GM23338 (cell line): Measurements from ENCODE around the gene SH3GLB1.

ENCODE experiments used
- CREB1 ChIP-seq: fragments of 250-450 bp; sonication (Bioruptor Pico); IDR thresholded peaks from 2 replicates; pipeline ENCODE4 v1.5.0; 2020; ENCODE audit warnings: low read depth, mild to moderate bottlenecking, moderate library complexity
- CTCF ChIP-seq, 2 experiments: fragments of 200-600 bp in 1 of 2; sonication (generic) in 1 of 2; conservative IDR thresholded peaks; 2 replicates each; pipeline versions ENCODE4 v1.5.1 to v1.6.1; 2016 to 2017; ENCODE audit warnings: antibody characterized with exemption in 2 of 2, low read depth in 2 of 2, mild to moderate bottlenecking in 2 of 2, moderate library complexity in 1 of 2
- ETS1 ChIP-seq: IDR thresholded peaks from 2 replicates; pipeline ENCODE4 v1.6.1; 2016; ENCODE audit warnings: antibody characterized with exemption
- EZH2 ChIP-seq: fragments of 200-600 bp; sonication (generic); IDR thresholded peaks from one replicate; pipeline ENCODE4 v1.8.0; 2017; ENCODE audit warnings: antibody characterized with exemption, mild to moderate bottlenecking, low read depth; ENCODE audit not compliant: unreplicated experiment
- EZH2phosphoT487 ChIP-seq: fragments of 200-600 bp; sonication (generic); IDR thresholded peaks from one replicate; pipeline ENCODE4 v1.8.1; 2018; ENCODE audit warnings: antibody characterized with exemption; ENCODE audit not compliant: unreplicated experiment
- POLR2AphosphoS5 ChIP-seq: IDR thresholded peaks from 2 replicates; pipeline ENCODE4 v1.6.1; 2016; ENCODE audit warnings: antibody characterized with exemption, low read depth
- REST ChIP-seq: IDR thresholded peaks from one replicate; pipeline ENCODE4 v1.6.1; 2018; ENCODE audit warnings: antibody characterized with exemption; ENCODE audit not compliant: unreplicated experiment
- STAT1 ChIP-seq: IDR thresholded peaks from one replicate; pipeline ENCODE4 v1.6.1; 2016; ENCODE audit warnings: antibody characterized with exemption; ENCODE audit not compliant: unreplicated experiment

GRCh38 chr1:86696522-86696921, 7.9 kb upstream of the SH3GLB1 start:
- TF ChIP-seq POLR2AphosphoS5 (no peak), CTCF (conservative IDR thresholded peaks at IDR 0.05; ENCODE audit: low read depth in 2 of 2) (no peak), CREB1 (CRISPR knock-in tag) (no peak), EZH2 (no peak), STAT1 (no peak), REST (no peak), ETS1 (no peak), EZH2phosphoT487 (no peak)
